Tibial nerve (tissue), 4 donors: Measurements from ENCODE around the gene FAM169A. TPM values are rescaled to one million over a fixed set of nuclear protein-coding genes. Genes with fewer than 3 reads are reported as not detected.
"Not testable (repeated sequence)": the region's sequence is repeated elsewhere in the genome, so short reads cannot be mapped to it uniquely, and the experiment has no call there.

Source experiments
- DNase-seq, 2 donors: peaks; one replicate each; pipeline ENCODE4 v3.0.0-alpha.2; 2019; ENCODE audit warnings: low spot score in 2 of 2
- H3K27ac ChIP-seq, 4 donors: fragments of 200-600 bp; sonication (generic) in 3 of 4; one replicate each; pipeline ENCODE4 v1.5.1; 2017 to 2019; ENCODE audit warnings: mild to moderate bottlenecking in 1 of 4
- H3K27me3 ChIP-seq, 2 donors: fragments of 200-600 bp; sonication (generic) in 1 of 2; one replicate each; pipeline versions ENCODE4 v1.5.1 to v1.6.0; 2017 to 2019
- H3K36me3 ChIP-seq, 3 donors: fragments of 200-600 bp; sonication (generic); one replicate each; pipeline ENCODE4 v1.5.1; 2018 to 2019
- H3K4me1 ChIP-seq, 4 donors: fragments of 200-600 bp; sonication (generic) in 3 of 4; one replicate each; pipeline ENCODE4 v1.5.1; 2017 to 2019
- H3K4me3 ChIP-seq, 4 donors: fragments of 200-600 bp; sonication (generic) in 3 of 4; one replicate each; pipeline ENCODE4 v1.5.1; 2017 to 2019; ENCODE audit warnings: mild to moderate bottlenecking in 1 of 4, moderate library complexity in 1 of 4
- H3K9me3 ChIP-seq, 4 donors: fragments of 200-600 bp; sonication (generic) in 3 of 4; one replicate each; pipeline ENCODE4 v1.5.1; 2017 to 2019
- CTCF ChIP-seq, 5 experiments: fragments of 200-600 bp in 3 of 5; fragments of 450-650 bp in 2 of 5; sonication (generic) in 3 of 5; IDR thresholded peaks; one replicate each; pipeline ENCODE4 v1.5.1; 2016 to 2019; ENCODE audit warnings: antibody characterized with exemption in 5 of 5, mild to moderate bottlenecking in 3 of 5, moderate library complexity in 2 of 5
- EP300 ChIP-seq, 2 donors: sonication (generic); formaldehyde crosslinking; IDR thresholded peaks; one replicate each; pipeline ENCODE4 v1.6.1; 2017; ENCODE audit warnings: antibody characterized with exemption in 2 of 2, mild to moderate bottlenecking in 1 of 2
- POLR2A ChIP-seq, 2 donors: fragments of 450-650 bp; IDR thresholded peaks; one replicate each; pipeline ENCODE4 v1.6.1; 2017; ENCODE audit warnings: antibody characterized with exemption in 2 of 2, mild to moderate bottlenecking in 2 of 2, moderate library complexity in 2 of 2
- WGBS, 2 donors: methylation state at CpG; one replicate each; pipeline ENCODE4 v1.1.5; 2018; 5-methylcytosine and 5-hydroxymethylcytosine counted together
- total RNA-seq, 4 donors: library from RNA; depleted of rRNA; stranded (reverse); fragments of >200 nt; gene quantifications; one replicate each; pipeline ENCODE4 v1.1.0, GENCODE V29; 2016

FAM169A gene
- 10 to 100 TPM in 2 of 4 donors, 1 to 10 TPM in 2; 5.9 to 15.3 (median 10.8) TPM for total RNA-seq

- DNase-seq, result no peak
- 1% methylated on average over 31 to 62 of the region's 119 CpGs for WGBS, 2 donors
- TF ChIP-seq EP300 (IDR thresholded peaks at IDR 0.05) (no peak), CTCF (IDR thresholded peaks at IDR 0.05) (no peak), POLR2A (IDR thresholded peaks at IDR 0.05) (no peak)
These were observed at the start of gene FAM169A for GRCh38 chr5:74865804-74866595. Gene FAM169A, minus strand, starts transcription at chr5:74866387. Its CDS starts 24,711 bp downstream, at chr5:74841676.

GRCh38 chr5:74915488-74915887 lies 49.3 kb upstream of the FAM169A start:
- H3K4me1 ChIP-seq, result no peaks in the 10 kb centered on the region
- no peaks in the 10 kb centered on the region for H3K36me3 ChIP-seq
- DNase-seq, result no peak
- no peaks in the 10 kb centered on the region for H3K9me3 ChIP-seq
- H3K27ac ChIP-seq, result no peak overlapping the region
- H3K27me3 ChIP-seq, result peaks cover 0 to 4% of the 10 kb centered on the region in 2 donors
- WGBS, 2 donors, result 52 to 63% methylated on average over 1 of the region's 1 CpG
- H3K4me3 ChIP-seq, result no peak overlapping the region
- no peak for TF ChIP-seq POLR2A (IDR thresholded peaks at IDR 0.05)

More at GRCh38 chr5:74865804-74866595, at the start of gene FAM169A:
- no peaks in the 10 kb centered on the region for H3K36me3 ChIP-seq
- H3K27me3 ChIP-seq, result peaks cover 0 to 37% of the 10 kb centered on the region in 2 donors
- H3K9me3 ChIP-seq, result no peaks in the 10 kb centered on the region
- peak within 1 kb of the TSS; percentile 39 to 70 (median 46) for H3K4me3 ChIP-seq
- H3K27ac ChIP-seq, result peak within 1 kb of the TSS in 2 of 4 donors; percentile 42 to 80
- H3K4me1 ChIP-seq, result peaks cover 0 to 12% (median 5%) of the 10 kb centered on the region in 4 donors

- H3K27me3 ChIP-seq, DNase-seq, H3K4me3 ChIP-seq, H3K36me3 ChIP-seq, H3K27ac ChIP-seq, H3K9me3 ChIP-seq, H3K4me1 ChIP-seq: not testable (repeated sequence)
- 50 to 100% methylated on average over 1 to 2 of the region's 2 CpGs for WGBS, 2 donors
These were observed 45.2 kb upstream of the FAM169A start for GRCh38 chr5:74911421-74911820.

- not testable (repeated sequence) for H3K27me3 ChIP-seq, H3K4me3 ChIP-seq, H3K4me1 ChIP-seq, H3K27ac ChIP-seq, DNase-seq, H3K36me3 ChIP-seq, H3K9me3 ChIP-seq
These were observed 43.7 kb upstream of the FAM169A start for GRCh38 chr5:74909888-74910287.

- not testable (repeated sequence) for H3K27me3 ChIP-seq, H3K36me3 ChIP-seq, H3K4me3 ChIP-seq, H3K9me3 ChIP-seq, H3K4me1 ChIP-seq, DNase-seq, H3K27ac ChIP-seq
- 80 to 83% methylated on average over 6 of the region's 6 CpGs for WGBS, 2 donors
These were observed 42.0 kb upstream of the FAM169A start for GRCh38 chr5:74908237-74908636.

GRCh38 chr5:74904713-74905112 lies 38.5 kb upstream of the FAM169A start:
- 91 to 98% methylated on average over 4 of the region's 4 CpGs for WGBS, 2 donors
- H3K27ac ChIP-seq, H3K4me3 ChIP-seq, H3K27me3 ChIP-seq, H3K9me3 ChIP-seq, H3K36me3 ChIP-seq, DNase-seq, H3K4me1 ChIP-seq: not testable (repeated sequence)

GRCh38 chr5:74903165-74903787 lies 37.1 kb upstream of the FAM169A start:
- no peak for DNase-seq
- Histone ChIP-seq H3K27ac (no peak overlapping the region), H3K4me1 (no peaks in the 10 kb centered on the region), H3K36me3 (no peaks in the 10 kb centered on the region), H3K4me3 (no peak overlapping the region), H3K9me3 (no peaks in the 10 kb centered on the region), H3K27me3 (no peaks in the 10 kb centered on the region)
- TF ChIP-seq CTCF (IDR thresholded peaks at IDR 0.05) (peak in 2 of 5 experiments; percentile 9 to 32), EP300 (IDR thresholded peaks at IDR 0.05) (no peak), POLR2A (IDR thresholded peaks at IDR 0.05) (no peak)
- 29 to 32% methylated on average over 4 of the region's 4 CpGs for WGBS, 2 donors
